SJSA1 (cell line): ENCODE results near the gene GRID1. TPM values are rescaled to one million over a fixed set of nuclear protein-coding genes. Genes with fewer than 3 reads are reported as not detected.

Experiments
- DNase-seq, 2 experiments: peaks; one replicate each; pipeline ENCODE4 v3.0.0-alpha.2; 2015 to 2020; ENCODE audit warnings: low spot score in 2 of 2, low read depth in 1 of 2
- H3K27ac ChIP-seq: fragments of 250-450 bp; sonication (Bioruptor Pico); 2 replicates; pipeline ENCODE4 v1.5.1; 2020; ENCODE audit warnings: mild to moderate bottlenecking, moderate library complexity
- H3K27me3 ChIP-seq: fragments of 250-450 bp; sonication (Bioruptor Pico); replicated peaks from 2 replicates; pipeline ENCODE4 v1.5.1; 2020; ENCODE audit warnings: mild to moderate bottlenecking, moderate library complexity
- H3K36me3 ChIP-seq: fragments of 250-450 bp; sonication (Bioruptor Pico); 2 replicates; pipeline ENCODE4 v1.5.1; 2020; ENCODE audit warnings: mild to moderate bottlenecking
- H3K4me1 ChIP-seq: fragments of 250-450 bp; sonication (Bioruptor Pico); replicated peaks from 2 replicates; pipeline ENCODE4 v1.6.1; 2021; ENCODE audit warnings: mild to moderate bottlenecking
- H3K4me3 ChIP-seq: fragments of 250-450 bp; sonication (Bioruptor Pico); 2 replicates; pipeline ENCODE4 v1.5.1; 2020; ENCODE audit warnings: mild to moderate bottlenecking
- H3K9me3 ChIP-seq: fragments of 250-450 bp; sonication (Bioruptor Pico); replicated peaks from 2 replicates; pipeline ENCODE4 v1.5.1; 2020; ENCODE audit warnings: mild to moderate bottlenecking
- total RNA-seq: library from RNA; depleted of rRNA; stranded (reverse); fragments of >200 nt; shearing (Covaris generic); gene quantifications from 2 replicates; pipeline ENCODE4 v1.2.3, GENCODE V29; 2014

GRID1 gene
- total RNA-seq, 1 experiment from 2014 or later = 0.05 TPM

DNA sequence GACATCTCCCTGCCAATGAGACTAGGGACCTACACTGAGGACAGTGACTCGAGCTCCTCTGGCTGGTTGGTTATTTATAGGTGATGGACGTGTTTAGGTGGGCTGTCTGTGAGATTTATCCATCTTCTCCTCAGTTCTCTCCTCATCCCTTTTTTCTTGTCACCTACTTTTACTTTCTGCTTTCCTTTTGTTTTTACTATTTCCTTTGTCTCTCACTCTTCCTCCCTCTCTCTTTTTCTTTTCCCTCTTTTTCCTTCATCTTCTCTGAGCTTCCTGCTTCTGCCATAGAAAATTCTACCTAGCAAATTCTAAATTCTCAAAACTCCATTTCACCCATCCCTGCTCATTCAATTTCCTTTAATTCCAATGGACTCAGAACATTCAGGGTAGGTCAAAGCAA lies 478.0 kb downstream of the GRID1 start:
- H3K36me3 ChIP-seq = no peaks in the 10 kb centered on the region
- no peak overlapping the region for H3K4me3 ChIP-seq
- H3K27me3 ChIP-seq = no peaks in the 10 kb centered on the region
- no peak for DNase-seq
- H3K9me3 ChIP-seq = no peaks in the 10 kb centered on the region; the same call in 1 of the 2 replicates
- H3K27ac ChIP-seq = no peak overlapping the region
- H3K4me1 ChIP-seq = no peaks in the 10 kb centered on the region

DNA sequence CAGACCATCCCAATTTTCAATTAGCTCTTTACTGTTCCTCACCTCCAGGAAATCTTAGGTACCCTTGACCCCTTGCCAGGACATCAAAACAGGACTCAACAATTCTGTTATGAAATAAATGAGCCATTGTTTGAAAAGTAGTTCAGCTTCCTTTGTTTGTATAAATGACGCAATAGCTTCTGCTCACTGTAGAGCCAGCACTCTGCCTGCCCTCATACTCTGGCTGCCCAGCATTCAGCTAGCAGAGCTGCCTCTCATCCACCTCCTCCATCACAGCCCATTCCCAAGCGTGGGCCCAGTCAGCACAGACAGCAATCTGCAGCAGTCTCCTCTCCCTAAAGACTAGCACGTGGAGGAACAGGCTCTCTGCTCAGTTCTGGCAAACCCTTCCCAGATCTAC lies 478.6 kb downstream of the GRID1 start:
- no peaks in the 10 kb centered on the region for H3K27me3 ChIP-seq
- H3K4me1 ChIP-seq = no peaks in the 10 kb centered on the region
- H3K9me3 ChIP-seq = no peaks in the 10 kb centered on the region; the same call in 1 of the 2 replicates
- H3K4me3 ChIP-seq = no peak overlapping the region
- DNase-seq = no peak
- H3K27ac ChIP-seq = no peak overlapping the region
- no peaks in the 10 kb centered on the region for H3K36me3 ChIP-seq

DNA sequence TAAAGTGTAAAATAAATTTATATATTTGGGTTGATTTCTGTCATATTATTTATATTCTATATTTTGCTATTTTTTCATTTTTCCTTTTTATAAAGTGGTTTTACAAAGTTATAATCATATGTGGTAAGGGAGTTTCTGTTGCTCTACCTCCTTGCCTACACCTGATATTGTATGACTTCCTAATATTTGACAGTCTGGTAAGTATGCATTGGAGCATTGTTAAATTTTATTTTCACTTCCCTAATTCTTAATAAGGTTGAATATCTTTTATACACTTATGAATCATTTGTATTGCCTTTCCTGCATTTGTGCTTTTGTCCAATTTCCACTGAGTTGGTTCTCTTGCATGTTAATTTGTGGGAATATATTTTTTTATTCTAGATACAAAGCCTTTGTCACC lies 492.4 kb downstream of the GRID1 start:
- H3K4me3 ChIP-seq = no peak overlapping the region
- no peaks in the 10 kb centered on the region for H3K9me3 ChIP-seq
- DNase-seq = no peak
- no peaks in the 10 kb centered on the region for H3K36me3 ChIP-seq
- H3K27me3 ChIP-seq = no peaks in the 10 kb centered on the region
- H3K27ac ChIP-seq = no peak overlapping the region
- no peaks in the 10 kb centered on the region for H3K4me1 ChIP-seq

DNA sequence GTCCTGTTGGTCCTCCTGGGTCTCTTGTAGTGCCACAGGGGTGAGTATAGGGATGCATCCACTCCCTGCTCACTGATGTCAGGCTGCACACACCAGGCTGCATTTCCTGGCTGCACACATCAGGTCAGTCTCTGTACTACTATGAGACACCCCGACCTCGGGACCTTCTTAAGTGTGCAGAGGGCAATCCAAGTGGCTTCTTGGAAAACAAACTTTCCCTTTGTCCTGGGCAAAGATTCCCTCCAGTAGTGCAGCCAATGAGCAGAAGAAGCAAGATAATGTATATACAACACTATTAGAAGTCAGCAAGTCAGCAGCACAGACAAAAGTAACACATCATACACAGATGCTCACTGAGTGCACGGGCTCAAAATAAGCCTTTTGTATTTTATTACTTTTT lies 493.5 kb downstream of the GRID1 start:
- H3K4me1 ChIP-seq = no peaks in the 10 kb centered on the region
- H3K4me3 ChIP-seq = no peak overlapping the region
- no peak for DNase-seq

DNA sequence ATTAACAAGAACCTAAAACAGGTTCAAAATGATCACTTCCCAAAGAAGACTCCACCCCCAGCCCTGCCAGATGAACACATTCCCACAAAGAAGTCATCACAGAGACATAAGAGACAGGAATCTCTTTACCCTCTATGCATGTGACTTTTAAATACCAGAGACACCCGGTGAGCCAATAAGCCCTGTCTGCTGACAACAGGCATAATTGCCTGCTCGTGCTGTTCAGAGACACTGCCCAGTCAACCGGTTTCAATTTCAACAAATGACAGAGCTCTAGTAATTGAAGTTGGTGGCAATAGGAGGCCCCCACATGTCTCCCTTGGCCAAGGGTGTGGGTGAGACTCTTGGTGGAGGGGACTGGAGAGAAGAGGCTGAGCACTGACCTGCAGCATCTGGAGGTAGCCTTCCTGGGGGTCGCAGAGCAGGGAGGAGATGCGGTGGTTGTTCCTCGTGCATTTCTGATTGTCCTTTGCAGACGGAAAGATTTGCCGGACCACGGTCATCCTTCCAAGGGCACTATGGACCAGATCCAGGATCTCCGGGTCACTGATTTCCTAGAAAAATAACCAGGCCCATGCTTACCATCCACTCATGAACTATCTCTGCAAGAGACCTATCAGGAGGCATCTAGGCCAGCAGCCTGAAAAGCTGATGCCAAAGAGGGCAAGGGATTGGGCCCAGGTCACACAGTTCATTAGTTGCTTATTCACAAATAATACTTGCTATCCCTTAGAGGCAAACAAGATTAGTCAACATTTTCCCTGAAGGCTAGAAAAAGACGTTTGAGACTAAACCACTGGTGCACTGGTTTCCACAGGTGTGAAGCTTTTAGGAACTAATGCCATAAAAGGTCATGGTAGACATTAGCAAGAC lies 497.7 kb downstream of the GRID1 start:
- Histone ChIP-seq H3K4me3 (no peak overlapping the region), H3K9me3 (no peaks in the 10 kb centered on the region), H3K27ac (no peak overlapping the region), H3K36me3 (no peaks in the 10 kb centered on the region), H3K27me3 (no peaks in the 10 kb centered on the region), H3K4me1 (no peaks in the 10 kb centered on the region)
- DNase-seq = no peak

More for the DNA sequence above, 493.5 kb downstream of the GRID1 start:
- Histone ChIP-seq H3K9me3 (no peaks in the 10 kb centered on the region), H3K36me3 (no peaks in the 10 kb centered on the region), H3K27me3 (no peaks in the 10 kb centered on the region), H3K27ac (no peak overlapping the region)

DNA sequence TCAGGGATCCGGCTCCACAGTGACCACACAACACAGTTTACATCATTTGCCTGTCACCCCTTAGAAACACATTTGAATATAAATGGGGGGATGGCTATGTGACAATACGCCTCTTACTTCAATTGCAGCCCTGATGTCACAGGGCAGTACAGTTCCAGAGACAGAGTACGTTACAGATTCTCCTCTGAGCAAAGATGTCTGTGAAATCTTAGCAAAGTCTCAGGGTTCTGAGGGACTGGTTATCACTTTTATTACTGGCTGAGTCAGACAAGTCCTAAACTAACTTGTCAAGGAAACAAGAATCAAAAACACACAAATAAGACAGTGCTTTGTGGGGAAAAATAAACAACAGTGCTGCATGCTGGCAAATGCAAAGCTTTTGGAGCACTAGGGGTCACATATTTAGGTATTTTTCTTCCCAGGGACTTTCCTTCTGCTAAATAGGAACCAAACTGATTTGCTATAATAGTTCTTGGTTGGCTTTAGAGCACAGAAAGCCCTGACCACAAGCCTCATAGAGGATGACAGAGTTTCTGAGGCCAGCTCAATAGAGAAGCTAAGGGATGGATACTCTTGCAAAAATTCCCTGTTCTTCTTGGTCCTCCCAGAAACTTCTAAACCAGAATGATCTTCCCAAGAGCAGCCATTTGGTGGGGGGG lies 501.6 kb downstream of the GRID1 start:
- Histone ChIP-seq H3K27me3 (no peaks in the 10 kb centered on the region), H3K27ac (no peak overlapping the region), H3K4me1 (no peaks in the 10 kb centered on the region), H3K36me3 (no peaks in the 10 kb centered on the region), H3K4me3 (no peak overlapping the region), H3K9me3 (no peaks in the 10 kb centered on the region)
- DNase-seq = no peak

DNA sequence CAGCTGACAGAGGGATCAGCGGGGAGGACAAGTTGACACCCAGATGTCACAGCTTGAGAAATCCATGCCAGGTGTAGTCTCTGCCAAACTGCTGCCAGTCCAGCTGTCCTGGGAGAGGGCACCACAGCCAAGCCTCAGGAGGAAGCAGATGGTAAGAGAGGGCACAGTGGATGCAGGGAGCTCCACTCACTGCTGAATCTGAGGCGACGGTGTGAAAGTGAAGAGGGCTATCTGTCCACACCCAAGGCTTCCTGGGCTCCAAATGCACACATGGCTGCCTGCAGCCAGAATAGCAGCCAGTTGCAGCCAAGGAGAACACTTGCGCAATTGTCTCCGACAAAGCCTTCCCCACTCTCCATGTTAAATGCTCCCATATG lies 502.4 kb downstream of the GRID1 start:
- peak in 1 of 2 experiments; percentile 15 for DNase-seq
- H3K4me3 ChIP-seq = no peak overlapping the region
- no peaks in the 10 kb centered on the region for H3K27me3 ChIP-seq
- no peaks in the 10 kb centered on the region for H3K4me1 ChIP-seq
- no peak overlapping the region for H3K27ac ChIP-seq
- no peaks in the 10 kb centered on the region for H3K36me3 ChIP-seq
- H3K9me3 ChIP-seq = 0 out of 2 replicates have a peak, but pooled peaks cover 2% of the 10 kb centered on the region

DNA sequence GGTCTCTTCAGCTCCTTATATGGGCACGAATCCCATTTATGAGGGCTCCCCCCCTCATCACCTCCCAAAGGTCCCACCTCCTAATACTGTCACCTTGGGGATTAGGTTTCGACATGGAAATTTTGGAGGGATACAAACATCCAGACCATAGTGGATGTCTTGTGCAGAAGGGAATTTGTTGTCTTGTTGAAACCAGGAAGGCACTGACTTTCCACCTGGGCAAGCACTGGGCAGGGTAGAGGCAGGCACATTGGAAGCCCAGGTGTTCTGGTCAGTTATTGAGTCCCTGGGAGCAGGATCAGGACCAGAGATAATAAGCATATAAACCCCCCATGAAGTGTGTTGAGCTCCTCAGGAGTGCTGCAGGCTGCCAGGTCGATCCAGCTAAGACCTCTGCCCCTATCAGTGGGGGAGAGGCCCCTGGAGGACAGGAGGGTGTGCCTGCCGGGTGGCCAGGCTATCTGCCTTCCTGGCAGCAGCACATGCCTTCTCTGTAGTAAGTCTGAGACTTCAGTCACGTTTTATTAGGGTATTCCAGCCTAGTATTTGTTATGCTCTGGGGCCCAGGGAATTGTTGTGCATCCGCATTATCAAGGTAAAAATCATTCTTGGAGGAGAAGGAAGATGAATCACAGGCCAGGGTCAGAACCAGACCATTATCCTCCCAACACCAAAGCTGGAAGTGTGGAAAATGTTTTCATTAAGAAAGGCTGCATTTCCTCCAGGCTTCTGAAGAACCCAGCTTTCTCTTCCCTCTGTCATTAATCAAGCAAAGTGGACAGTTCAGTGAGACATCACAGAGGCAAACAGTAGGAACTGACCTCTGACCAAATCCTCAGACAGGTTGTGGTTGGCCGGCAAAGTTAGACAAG lies 503.1 kb downstream of the GRID1 start:
- Histone ChIP-seq H3K27me3 (no peaks in the 10 kb centered on the region), H3K27ac (no peak overlapping the region), H3K36me3 (no peaks in the 10 kb centered on the region), H3K9me3 (0 out of 2 replicates have a peak, but pooled peaks cover 2% of the 10 kb centered on the region), H3K4me1 (no peaks in the 10 kb centered on the region), H3K4me3 (no peak overlapping the region)
- DNase-seq = peak in 1 of 2 experiments; percentile 10

DNA sequence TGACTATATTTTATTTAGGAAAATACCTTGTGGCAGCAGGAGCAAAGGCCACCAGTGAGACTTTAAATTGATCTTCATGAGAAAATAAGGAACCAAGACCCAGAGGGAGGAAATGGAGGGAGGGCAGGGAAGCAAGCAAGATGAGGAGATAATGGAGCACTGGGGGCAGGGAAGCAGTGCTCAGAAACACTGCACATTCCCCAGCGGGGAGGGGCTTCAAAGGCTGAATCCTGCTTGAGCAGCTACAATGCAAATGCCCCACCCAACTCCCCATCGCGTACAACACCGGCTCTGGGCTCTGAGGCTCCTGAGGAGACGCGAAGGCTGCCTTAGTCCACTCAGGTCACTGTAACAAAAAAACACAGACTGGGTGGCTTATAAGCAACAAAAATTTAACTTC lies 503.8 kb downstream of the GRID1 start:
- no peaks in the 10 kb centered on the region for H3K27me3 ChIP-seq
- H3K4me1 ChIP-seq = no peaks in the 10 kb centered on the region
- H3K4me3 ChIP-seq = no peak overlapping the region
- no peak overlapping the region for H3K27ac ChIP-seq
- no peaks in the 10 kb centered on the region for H3K36me3 ChIP-seq
- peak in 1 of 2 experiments; percentile 16 for DNase-seq
- H3K9me3 ChIP-seq = peaks cover 2% of the 10 kb centered on the region; the same call in 1 of the 2 replicates

DNA sequence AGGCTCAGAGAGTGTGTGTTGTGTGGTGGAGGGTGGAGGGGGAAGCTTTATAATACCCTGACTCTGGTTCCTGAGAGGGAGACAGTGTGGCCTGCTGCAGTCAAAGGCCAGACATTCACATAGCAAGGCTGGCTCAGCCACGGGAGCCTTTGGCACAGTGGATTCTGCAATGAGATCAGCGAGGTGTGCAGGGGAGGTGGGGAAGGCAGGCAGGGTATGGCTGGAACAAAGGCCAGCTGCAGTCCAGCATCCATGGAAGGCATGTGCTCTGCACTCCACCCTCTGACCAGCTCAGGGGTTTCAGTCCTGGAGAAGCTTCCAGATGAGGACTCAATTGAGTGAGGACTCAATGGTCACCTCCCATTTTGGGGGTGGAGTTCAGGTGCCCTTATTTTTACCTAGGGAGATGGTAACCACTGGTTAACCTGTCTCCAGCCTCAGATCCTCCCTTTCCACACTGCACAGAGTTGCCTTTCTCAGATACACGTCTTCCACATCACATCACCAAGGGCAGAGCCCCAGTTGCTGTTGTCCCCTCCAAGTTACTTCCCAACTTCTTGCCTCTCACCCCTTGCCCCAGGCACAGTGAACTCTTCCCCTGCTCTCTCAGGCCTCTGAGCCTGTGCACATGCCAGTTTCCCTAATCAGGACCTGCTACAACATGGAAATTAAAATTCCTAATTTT lies 504.9 kb downstream of the GRID1 start:
- H3K9me3 ChIP-seq = peaks cover 2% of the 10 kb centered on the region; the same call in 1 of the 2 replicates
- no peak overlapping the region for H3K27ac ChIP-seq
- no peaks in the 10 kb centered on the region for H3K4me1 ChIP-seq
- H3K27me3 ChIP-seq = no peaks in the 10 kb centered on the region
- no peaks in the 10 kb centered on the region for H3K36me3 ChIP-seq
- no peak overlapping the region for H3K4me3 ChIP-seq
- DNase-seq = no peak

DNA sequence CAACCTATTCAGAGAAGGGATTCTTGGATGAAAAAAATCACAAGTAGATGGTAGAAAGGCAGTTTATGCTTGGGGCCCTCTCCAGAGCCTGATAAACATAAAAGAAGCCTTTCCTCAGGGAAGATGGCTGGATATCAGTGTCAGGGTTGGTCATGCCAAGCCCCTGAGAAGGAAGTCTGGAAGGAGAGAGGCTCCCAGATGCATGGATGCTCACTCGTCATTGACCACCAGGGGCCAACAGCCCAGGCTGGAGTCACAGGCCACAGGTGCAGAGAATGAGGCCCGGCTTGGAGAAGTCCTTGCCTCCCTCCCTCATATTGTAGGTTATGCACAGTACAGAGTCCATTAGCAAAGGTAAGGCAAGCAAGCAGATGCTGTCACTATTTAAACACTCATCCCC lies 506.7 kb downstream of the GRID1 start:
- H3K4me3 ChIP-seq = no peak overlapping the region
- H3K36me3 ChIP-seq = no peaks in the 10 kb centered on the region
- no peak overlapping the region for H3K27ac ChIP-seq
- no peaks in the 10 kb centered on the region for H3K27me3 ChIP-seq
- peaks cover 2% of the 10 kb centered on the region; the same call in 1 of the 2 replicates for H3K9me3 ChIP-seq
- no peaks in the 10 kb centered on the region for H3K4me1 ChIP-seq
- DNase-seq = peak in 1 of 2 experiments; percentile 19

DNA sequence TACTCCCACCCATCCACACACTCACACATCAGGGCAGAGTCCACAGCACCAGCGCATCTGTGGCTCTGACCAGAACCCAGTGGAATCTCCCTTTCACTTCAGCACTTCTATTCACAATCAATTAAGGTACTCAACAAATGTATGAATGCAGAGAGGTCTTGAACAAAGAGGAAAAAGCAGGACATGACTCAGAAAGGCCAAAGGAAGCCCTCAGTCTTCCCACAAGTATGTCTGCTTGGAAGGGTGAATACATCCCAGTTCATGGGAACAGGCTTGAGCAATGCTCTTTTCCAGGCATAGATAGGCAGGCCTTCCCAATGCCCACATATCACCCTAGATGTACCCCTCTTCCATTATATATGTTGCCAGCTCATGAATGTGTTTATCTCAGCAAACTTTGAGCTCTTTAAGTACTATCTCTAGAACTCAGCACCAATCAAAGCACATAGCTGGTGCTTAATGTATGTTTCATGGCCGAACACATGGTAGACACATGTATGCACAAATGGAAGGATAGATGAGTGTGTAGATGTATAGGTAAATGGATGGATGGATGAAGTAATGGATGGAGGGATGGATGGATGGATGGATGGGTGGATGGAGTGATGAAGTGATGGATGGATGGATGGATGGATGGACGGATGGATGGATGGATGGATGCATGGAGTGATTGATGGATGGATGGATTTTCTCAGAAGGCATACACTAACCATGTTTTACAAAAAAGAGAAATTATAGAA lies 507.6 kb downstream of the GRID1 start:
- H3K27ac ChIP-seq = no peak overlapping the region
- DNase-seq = no peak
- H3K9me3 ChIP-seq = peaks cover 2% of the 10 kb centered on the region; the same call in 1 of the 2 replicates
- H3K27me3 ChIP-seq = no peaks in the 10 kb centered on the region
- no peaks in the 10 kb centered on the region for H3K36me3 ChIP-seq
- H3K4me1 ChIP-seq = no peaks in the 10 kb centered on the region
- H3K4me3 ChIP-seq = no peak overlapping the region
